PC-9 (cell line): Measurements from ENCODE around the gene ZCCHC14. TPM values are rescaled to one million over a fixed set of nuclear protein-coding genes. Genes with fewer than 3 reads are reported as not detected.

Experiments
- BruUV-seq: library from RNA; stranded (reverse); fragments of 400-500 nt; replicated peaks from 2 replicates; lab custom pipeline; 2021; lab: Mats Ljungman, UMichigan
- CTCF ChIA-PET: fragments of 300-600 bp; sonication (Branson Sonifier 250); formaldehyde crosslinking; loops from one replicate; lab custom pipeline; 2022; ENCODE audit warnings: antibody characterized with exemption; lab: Charles Lee
- POLR2A ChIA-PET: fragments of 300-600 bp; sonication (Branson Sonifier 250); formaldehyde crosslinking; loops from one replicate; lab custom pipeline; 2022; ENCODE audit warnings: antibody characterized with exemption; ENCODE audit not compliant: unreplicated experiment; lab: Charles Lee
- DNase-seq, 2 experiments: peaks; one replicate each; pipeline versions ENCODE4 v3.0.0 to v3.0.0-alpha.2; 2015 to 2022; ENCODE audit warnings: mixed read lengths in 1 of 2
- H2AFZ ChIP-seq: fragments of 200-600 bp; sonication (generic); 2 replicates; pipeline ENCODE4 v1.8.1; 2017; ENCODE audit warnings: antibody characterized with exemption
- H3F3A ChIP-seq: fragments of 200-600 bp; sonication (generic); 2 replicates; pipeline ENCODE4 v1.8.1; 2017; ENCODE audit warnings: antibody characterized with exemption, mild to moderate bottlenecking, low read depth; ENCODE audit not compliant: insufficient read depth
- H3K27ac ChIP-seq: fragments of 200-600 bp; sonication (generic); 2 replicates; pipeline ENCODE4 v1.6.1; 2016; ENCODE audit warnings: mixed run types
- H3K27me3 ChIP-seq: fragments of 200-600 bp; sonication (generic); 2 replicates; pipeline ENCODE4 v1.6.1; 2016; ENCODE audit warnings: low read depth, mixed run types; ENCODE audit not compliant: insufficient read depth
- H3K36me3 ChIP-seq: fragments of 200-600 bp; sonication (generic); 2 replicates; pipeline ENCODE4 v1.6.1; 2016; ENCODE audit warnings: low read depth, mixed run types
- H3K4me1 ChIP-seq: fragments of 200-600 bp; sonication (generic); replicated peaks from 2 replicates; pipeline ENCODE4 v1.6.1; 2016; ENCODE audit warnings: mixed run types; ENCODE audit not compliant: insufficient read depth
- H3K4me2 ChIP-seq: fragments of 200-600 bp; sonication (generic); 2 replicates; pipeline ENCODE4 v1.6.1; 2017; ENCODE audit warnings: mixed run types
- H3K4me3 ChIP-seq: fragments of 200-600 bp; sonication (generic); 2 replicates; pipeline ENCODE4 v1.6.1; 2016; ENCODE audit warnings: mixed run types
- H3K79me2 ChIP-seq: fragments of 200-600 bp; sonication (generic); 2 replicates; pipeline ENCODE4 v1.6.1; 2017; ENCODE audit warnings: low read depth, mixed run types
- H3K9me2 ChIP-seq: fragments of 200-600 bp; sonication (generic); 2 replicates; pipeline ENCODE4 v1.8.1; 2017; ENCODE audit warnings: mild to moderate bottlenecking; ENCODE audit not compliant: insufficient read depth
- H3K9me3 ChIP-seq: fragments of 200-600 bp; sonication (generic); 2 replicates; pipeline ENCODE4 v1.8.1; 2016; ENCODE audit warnings: low read depth; ENCODE audit not compliant: insufficient read depth
- H4K20me1 ChIP-seq: fragments of 200-600 bp; sonication (generic); 2 replicates; pipeline ENCODE4 v1.8.1; 2017; ENCODE audit not compliant: insufficient read depth
- CTCF ChIP-seq: fragments of 200-600 bp; sonication (generic); conservative IDR thresholded peaks from 2 replicates; pipeline ENCODE4 v1.6.1; 2017; ENCODE audit warnings: mixed run types, antibody characterized with exemption, mild to moderate bottlenecking, moderate library complexity
- EZH2 ChIP-seq: fragments of 200-600 bp; sonication (generic); IDR thresholded peaks from 2 replicates; pipeline ENCODE4 v1.8.0; 2017; ENCODE audit warnings: antibody characterized with exemption, low read depth
- intact Hi-C: fragments of 100-400 bp; cut with micrococcal nuclease; formaldehyde crosslinking; loops from one replicate; pipeline ENCODE4 v1.10.0; 2022; ENCODE audit not compliant: unreplicated experiment
- total RNA-seq: library from RNA; stranded (reverse); gene quantifications from 2 replicates; pipeline ENCODE4 v1.2.3, GENCODE V29; 2021

ZCCHC14 gene
- total RNA-seq, 1 experiment from 2014 or later: 17.9 TPM

GRCh38 chr16:87451563-87452210 is 41.1 kb downstream of the ZCCHC14 start:
- TF ChIP-seq EZH2 (no peak), CTCF (no peak)
- BruUV-seq: no TSS peak
- Histone ChIP-seq H3K27ac (no peak overlapping the region), H3K27me3 (no peaks in the 10 kb centered on the region), H3K4me2 (no peak overlapping the region), H3K79me2 (peaks cover 12% of the 10 kb centered on the region; the same call in 1 of the 2 replicates), H3F3A (peaks cover 3% of the 10 kb centered on the region), H2AFZ (no peak overlapping the region), H3K9me2 (no peaks in the 10 kb centered on the region), H3K4me3 (no peak overlapping the region), H3K9me3 (no peaks in the 10 kb centered on the region), H3K4me1 (peaks cover 3% of the 10 kb centered on the region), H4K20me1 (0 out of 2 replicates have a peak, but pooled peaks cover 2% of the 10 kb centered on the region), H3K36me3 (0 out of 2 replicates have a peak, but pooled peaks cover 8% of the 10 kb centered on the region)
- POLR2A ChIA-PET: no interaction called here
- DNase-seq: no peak
- intact Hi-C loops: no loop called here
- CTCF ChIA-PET: no interaction called here

GRCh38 chr16:87448866-87449265 is 44.0 kb downstream of the ZCCHC14 start:
- BruUV-seq: no TSS peak
- Histone ChIP-seq H2AFZ (no peak overlapping the region), H3K4me2 (no peak overlapping the region), H3K36me3 (peaks cover 3% of the 10 kb centered on the region; the same call in 1 of the 2 replicates), H3K9me2 (no peaks in the 10 kb centered on the region), H4K20me1 (0 out of 2 replicates have a peak, but pooled peaks cover 2% of the 10 kb centered on the region), H3K27me3 (no peaks in the 10 kb centered on the region), H3F3A (no peaks in the 10 kb centered on the region), H3K79me2 (0 out of 2 replicates have a peak, but pooled peaks cover 3% of the 10 kb centered on the region), H3K4me1 (no peaks in the 10 kb centered on the region), H3K9me3 (no peaks in the 10 kb centered on the region), H3K4me3 (no peak overlapping the region), H3K27ac (no peak overlapping the region)
- intact Hi-C loops: no loop called here
- DNase-seq: no peak
- POLR2A ChIA-PET: no interaction called here
- CTCF ChIA-PET: no interaction called here
- TF ChIP-seq CTCF: no peak
- no peak for TF ChIP-seq EZH2

- CTCF ChIA-PET: no interaction called here
- H3K27me3 ChIP-seq: no peaks in the 10 kb centered on the region
- H3K79me2 ChIP-seq: 0 out of 2 replicates have a peak, but pooled peaks cover 3% of the 10 kb centered on the region
- no peaks in the 10 kb centered on the region for H3F3A ChIP-seq
- H3K4me3 ChIP-seq: no peak overlapping the region
- H3K36me3 ChIP-seq: peaks cover 3% of the 10 kb centered on the region; the same call in 1 of the 2 replicates
- BruUV-seq: no TSS peak
- TF ChIP-seq EZH2: no peak
- TF ChIP-seq CTCF: no peak
- H3K9me2 ChIP-seq: no peaks in the 10 kb centered on the region
- no peak overlapping the region for H3K27ac ChIP-seq
- no peak overlapping the region for H3K4me2 ChIP-seq
- H3K9me3 ChIP-seq: no peaks in the 10 kb centered on the region
- peaks cover 5% of the 10 kb centered on the region; the same call in 1 of the 2 replicates for H4K20me1 ChIP-seq
- DNase-seq: no peak
- intact Hi-C loops: no loop called here
- H2AFZ ChIP-seq: no peak overlapping the region
- POLR2A ChIA-PET: no interaction called here
- no peaks in the 10 kb centered on the region for H3K4me1 ChIP-seq
Measured at GRCh38 chr16:87447323-87447722, 45.5 kb downstream of the ZCCHC14 start.
